Ovary (tissue), 9 donors: Measurements from ENCODE around the gene ROR2. TPM values are rescaled to one million over a fixed set of nuclear protein-coding genes. Genes with fewer than 3 reads are reported as not detected.
A peak's percentile ranks its signal among the peaks of the same experiment; 100 is the strongest.

Experiments
- DNase-seq, 5 donors: peaks; one replicate each; pipeline ENCODE4 v3.0.0-alpha.2; 2019 to 2020
- H3K27ac ChIP-seq, 2 donors: fragments of 200-600 bp; one replicate each; pipeline versions ENCODE4 v1.5.1 to v1.8.0; 2019 to 2022
- H3K27me3 ChIP-seq: fragments of 200-600 bp; one replicate; pipeline ENCODE4 v1.8.0; 2022
- H3K36me3 ChIP-seq: fragments of 200-600 bp; sonication (generic); one replicate; pipeline ENCODE4 v1.5.1; 2019
- H3K4me1 ChIP-seq: one replicate; pipeline ENCODE4 v1.8.1; 2013; ENCODE audit warnings: mild to moderate bottlenecking, moderate library complexity; ENCODE audit not compliant: insufficient read depth
- H3K4me3 ChIP-seq: fragments of 200-600 bp; sonication (generic); one replicate; pipeline ENCODE4 v1.5.1; 2017
- H3K9me3 ChIP-seq, 2 donors: fragments of 200-600 bp in 1 of 2; sonication (generic) in 1 of 2; one replicate each; pipeline versions ENCODE4 v1.5.1 to v1.8.1; 2013 to 2019; ENCODE audit warnings: mild to moderate bottlenecking in 1 of 2, moderate library complexity in 1 of 2
- EP300 ChIP-seq: sonication (generic); formaldehyde crosslinking; IDR thresholded peaks from one replicate; pipeline ENCODE4 v1.6.1; 2017; ENCODE audit warnings: antibody characterized with exemption
- POLR2A ChIP-seq: fragments of 450-650 bp; IDR thresholded peaks from one replicate; pipeline ENCODE4 v1.6.1; 2017; ENCODE audit warnings: antibody characterized with exemption, mild to moderate bottlenecking, moderate library complexity
- whole genome bisulfite sequencing, 3 donors: extraction: QIAGEN DNeasy Blood & Tissue Kit in 1 of 3; methylation state at CpG; one replicate each; pipeline versions ENCODE4 v1.1.5 to v1.1.7; 2013 to 2017; 5-methylcytosine and 5-hydroxymethylcytosine counted together
- intact Hi-C, 4 donors: fragments of 100-400 bp; cut with DNase I; formaldehyde crosslinking; loops; one replicate each; pipeline versions ENCODE4 v1.11.0 to v1.15.1; 2022 to 2023
- polyA plus RNA-seq, 2 donors: library from polyadenylated mRNA; stranded (reverse); fragments of 200-250 nt in 1 of 2; fragments of 350-450 nt in 1 of 2; fragmentation: Illumina TruSeq in 1 of 2; extraction: RNeasy Lipid Tissue Mini Kit (QIAGEN cat#74804) in 1 of 2; gene quantifications; one replicate each; pipeline ENCODE4 v1.2.3, GENCODE V29; 2013 to 2014
- total RNA-seq, 7 donors: library from RNA; depleted of rRNA in 2 of 7; stranded (reverse); fragments of >200 nt in 2 of 7; fragmentation: NEBNext Ultra II Directional in 3 of 7; extraction: Animal tissue kit (Norgen Biotek cat#: 25700) in 3 of 7; gene quantifications; one replicate each; pipeline versions ENCODE4 v1.1.0 to v1.2.4, GENCODE V29; 2016 to 2023
- TF ChIP-seq, protein P1 (sequence below), 3 donors: fragments of 450-650 bp in 2 of 3; fragments of 200-600 bp in 1 of 3; IDR thresholded peaks; one replicate each; pipeline versions ENCODE4 v1.5.1 to v1.8.0; 2016 to 2022; ENCODE audit warnings: antibody characterized with exemption in 3 of 3, mild to moderate bottlenecking in 1 of 3
- donor health status: DM: no; HTN: no; CAD: no; lungs with moderate emphysema.
- donor health status: DM: no; HTN: no; CAD: no.
- donor health status: Bipolar disorder and iron deficiency.
- donor health status: DM: yes; HTN: yes; CAD: no.
- donor health status: DM: no; HTN: no; CAD: no.
- donor health status: DM: yes; HTN: yes; CAD: no.

The ROR2 gene
- total and polyA plus RNA-seq, 9 donors: 11.4 to 35.5 (median 27.7) TPM

GRCh38 chr9:91840882-91841281 lies 109.1 kb downstream of the ROR2 start:
- intact Hi-C loops: loop anchor here in 2 of 4 donors (5.0 to 10.0 kb wide), 2 partner anchors 64 to 104 kb away; no protein-coding TSS in a partner anchor
- WGBS, 3 donors: 87 to 95% (median 89%) methylated on average over 6 of the region's 6 CpGs
- TF ChIP-seq EP300 (no peak), POLR2A (no peak)
- TF ChIP-seq, protein P1, sequence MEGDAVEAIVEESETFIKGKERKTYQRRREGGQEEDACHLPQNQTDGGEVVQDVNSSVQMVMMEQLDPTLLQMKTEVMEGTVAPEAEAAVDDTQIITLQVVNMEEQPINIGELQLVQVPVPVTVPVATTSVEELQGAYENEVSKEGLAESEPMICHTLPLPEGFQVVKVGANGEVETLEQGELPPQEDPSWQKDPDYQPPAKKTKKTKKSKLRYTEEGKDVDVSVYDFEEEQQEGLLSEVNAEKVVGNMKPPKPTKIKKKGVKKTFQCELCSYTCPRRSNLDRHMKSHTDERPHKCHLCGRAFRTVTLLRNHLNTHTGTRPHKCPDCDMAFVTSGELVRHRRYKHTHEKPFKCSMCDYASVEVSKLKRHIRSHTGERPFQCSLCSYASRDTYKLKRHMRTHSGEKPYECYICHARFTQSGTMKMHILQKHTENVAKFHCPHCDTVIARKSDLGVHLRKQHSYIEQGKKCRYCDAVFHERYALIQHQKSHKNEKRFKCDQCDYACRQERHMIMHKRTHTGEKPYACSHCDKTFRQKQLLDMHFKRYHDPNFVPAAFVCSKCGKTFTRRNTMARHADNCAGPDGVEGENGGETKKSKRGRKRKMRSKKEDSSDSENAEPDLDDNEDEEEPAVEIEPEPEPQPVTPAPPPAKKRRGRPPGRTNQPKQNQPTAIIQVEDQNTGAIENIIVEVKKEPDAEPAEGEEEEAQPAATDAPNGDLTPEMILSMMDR (IDR thresholded peaks at IDR 0.05): no peak
- H3K4me1 ChIP-seq: peaks cover 19% of the 10 kb centered on the region
- no peak overlapping the region for H3K27ac ChIP-seq
- no peak overlapping the region for H3K4me3 ChIP-seq
- H3K27me3 ChIP-seq: no peaks in the 10 kb centered on the region
- no peaks in the 10 kb centered on the region for H3K36me3 ChIP-seq
- H3K9me3 ChIP-seq: no peaks in the 10 kb centered on the region
- no peak for DNase-seq

DNA sequence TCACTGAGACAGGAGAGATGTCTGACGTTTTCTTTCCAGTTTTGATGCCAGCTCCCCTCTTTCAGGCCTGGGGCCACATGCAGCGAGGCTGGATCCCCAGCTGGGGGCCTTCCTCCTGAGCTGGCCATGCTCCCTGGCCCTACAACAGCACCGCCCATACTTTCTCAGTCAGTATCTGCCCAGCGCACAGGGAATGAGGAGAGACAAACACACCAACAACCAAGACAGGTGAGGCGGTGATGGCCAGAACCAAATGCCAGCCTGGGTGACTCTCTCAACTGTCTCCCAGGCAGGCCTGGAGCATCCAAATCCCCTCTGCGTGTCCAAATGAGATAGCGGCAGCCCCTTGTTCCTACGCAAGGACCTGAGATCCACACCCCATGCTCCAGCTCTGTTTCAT lies 109.6 kb downstream of the ROR2 start:
- TF ChIP-seq POLR2A (no peak), EP300 (no peak)
- TF ChIP-seq, protein P1 (IDR thresholded peaks at IDR 0.05): no peak

DNA sequence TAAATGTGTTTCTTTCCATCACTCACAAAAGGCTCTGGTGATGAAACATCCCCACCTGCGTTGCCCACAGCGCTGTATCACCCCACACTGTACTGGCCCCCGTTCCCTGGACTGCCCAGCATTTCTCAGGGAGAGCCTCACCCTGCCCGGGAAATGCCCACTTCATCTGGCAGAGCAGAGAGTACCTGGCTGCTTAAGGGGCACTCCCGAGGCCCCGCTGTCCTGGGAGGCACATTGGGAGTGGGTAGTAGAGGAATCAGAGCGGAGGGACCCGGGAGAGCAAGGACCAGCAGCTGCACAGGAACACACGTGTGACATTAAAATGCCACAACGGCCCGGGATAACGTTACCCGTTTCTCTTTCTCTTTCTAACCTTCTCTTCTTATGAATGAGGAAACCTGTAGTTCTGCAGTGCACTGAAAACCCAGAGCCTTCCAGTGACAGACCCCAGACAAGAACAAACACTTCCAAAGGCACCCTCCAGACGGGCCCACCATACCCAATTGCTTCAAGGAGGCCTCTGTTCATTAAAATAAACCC lies 110.0 kb downstream of the ROR2 start:
- H3K27ac ChIP-seq: no peak overlapping the region
- H3K36me3 ChIP-seq: no peaks in the 10 kb centered on the region
- H3K9me3 ChIP-seq: no peaks in the 10 kb centered on the region
- TF ChIP-seq EP300: no peak
- 84 to 87% (median 85%) methylated on average over 14 of the region's 14 CpGs for WGBS, 3 donors
- intact Hi-C loops: loop anchor here in 3 of 4 donors (2.0 to 10.0 kb wide), 4 partner anchors 17 to 1455 kb away; no protein-coding TSS in a partner anchor
- no peak overlapping the region for H3K4me3 ChIP-seq
- H3K4me1 ChIP-seq: peaks cover 19% of the 10 kb centered on the region
- DNase-seq: peak in 1 of 5 donors; percentile 14
- H3K27me3 ChIP-seq: no peaks in the 10 kb centered on the region

More for the DNA sequence above, 109.6 kb downstream of the ROR2 start:
- Histone ChIP-seq H3K4me3 (no peak overlapping the region), H3K9me3 (no peaks in the 10 kb centered on the region), H3K27me3 (no peaks in the 10 kb centered on the region), H3K36me3 (no peaks in the 10 kb centered on the region), H3K4me1 (peaks cover 19% of the 10 kb centered on the region), H3K27ac (no peak overlapping the region)
- intact Hi-C loops: loop anchor here in 2 of 4 donors (5.0 to 10.0 kb wide), 2 partner anchors 63 to 104 kb away; no protein-coding TSS in a partner anchor
- 94 to 100% (median 95%) methylated on average over 8 of the region's 8 CpGs for WGBS, 3 donors
- no peak for DNase-seq

DNA sequence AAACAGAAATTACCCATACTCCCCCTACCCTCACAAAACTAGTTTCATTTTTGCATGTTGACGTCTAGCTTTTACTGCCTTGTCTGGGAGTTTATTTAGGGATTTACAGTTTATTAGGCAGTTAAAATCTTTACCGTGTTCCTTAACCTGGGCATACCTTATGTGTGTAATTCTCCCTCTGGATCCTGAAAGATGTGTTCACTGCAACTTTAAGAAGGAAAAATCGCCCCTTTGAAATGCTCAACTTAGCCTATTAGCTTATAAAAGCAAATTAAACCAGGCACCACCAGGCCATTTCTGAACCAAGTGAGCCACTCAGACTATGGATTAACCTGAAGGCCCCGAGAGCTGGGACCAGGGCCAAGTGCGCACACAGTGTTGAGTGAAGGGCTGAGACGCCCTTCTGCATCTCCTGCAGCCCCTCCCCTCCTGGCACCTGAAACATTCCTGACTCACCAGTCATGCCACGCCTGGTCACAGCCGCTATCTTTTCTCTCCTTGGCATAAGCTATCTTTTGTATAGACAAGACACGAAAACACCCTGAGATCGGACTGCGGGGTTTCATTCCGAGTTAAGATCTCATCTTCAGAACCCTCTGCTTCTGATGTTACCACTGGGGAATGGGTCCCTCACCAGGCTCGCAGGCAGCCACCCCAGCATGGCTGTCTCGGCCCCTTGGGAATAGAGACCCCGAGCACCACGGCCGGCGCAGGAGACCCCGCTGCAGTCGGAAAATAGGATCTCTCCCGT lies 111.9 kb downstream of the ROR2 start:
- Histone ChIP-seq H3K4me3 (peak overlapping the region; percentile 31), H3K4me1 (peaks cover 19% of the 10 kb centered on the region), H3K27ac (peak overlapping the region; percentile 66 to 72), H3K27me3 (no peaks in the 10 kb centered on the region), H3K9me3 (no peaks in the 10 kb centered on the region), H3K36me3 (no peaks in the 10 kb centered on the region)
- 16 to 27% (median 27%) methylated on average over 21 of the region's 21 CpGs for WGBS, 3 donors
- TF ChIP-seq, protein P1 (IDR thresholded peaks at IDR 0.05): no peak
- TF ChIP-seq POLR2A: no peak
- TF ChIP-seq EP300: no peak
- intact Hi-C loops: loop anchor here in 2 of 4 donors (2.0 to 10.0 kb wide), 2 partner anchors 15 to 1453 kb away; no protein-coding TSS in a partner anchor
- DNase-seq: peak; percentile 67 to 80 (median 78)
